T-helper 17 cell (primary cell): ENCODE results near the gene RALGPS2. TPM values are rescaled to one million over a fixed set of nuclear protein-coding genes. Genes with fewer than 3 reads are reported as not detected.

ENCODE experiments used
- ATAC-seq: fragments of 150-1000 bp; cut with Tn5 transposase; 2 replicates; pipeline ENCODE4 v1.10.0; 2021; ENCODE audit warnings: mild to moderate bottlenecking, moderate library complexity
- DNase-seq, 3 donors: peaks; one replicate each; pipeline versions ENCODE4 v3.0.0 to v3.0.0-alpha.2; 2020 to 2021
- H3K9me3 ChIP-seq: one replicate; pipeline ENCODE4 v1.7.0; 2013; ENCODE audit warnings: low read length, mild to moderate bottlenecking; ENCODE audit not compliant: control insufficient read depth, poor library complexity, severe bottlenecking
- H3K27ac Mint-ChIP-seq: one replicate; pipeline ENCODE4 v1.8.0; 2022; ENCODE audit warnings: mild to moderate bottlenecking, moderate library complexity, mixed read lengths
- H3K27me3 Mint-ChIP-seq: one replicate; pipeline ENCODE4 v1.8.0; 2022; ENCODE audit warnings: mixed read lengths
- H3K36me3 Mint-ChIP-seq: one replicate; pipeline ENCODE4 v1.8.0; 2022; ENCODE audit warnings: low read depth, mixed read lengths
- H3K4me1 Mint-ChIP-seq: one replicate; pipeline ENCODE4 v1.8.0; 2022; ENCODE audit warnings: mild to moderate bottlenecking, mixed read lengths
- H3K4me3 Mint-ChIP-seq: one replicate; pipeline ENCODE4 v1.8.0; 2022; ENCODE audit warnings: mild to moderate bottlenecking, moderate library complexity, mixed read lengths
- total RNA-seq, 4 donors: library from RNA in 2 of 4; stranded (reverse) in 2 of 4; gene quantifications; one replicate each; pipeline ENCODE4 v1.2.3 and lab custom pipeline; 2022 to 2026

RALGPS2 gene
- total RNA-seq, 2 donors from 2014 or later: 6.8 to 17.0 TPM

- Mint-ChIP-seq H3K27me3 (peaks cover 14% of the 10 kb centered on the region), H3K4me1 (no peaks in the 10 kb centered on the region), H3K4me3 (no peak overlapping the region), H3K27ac (no peak overlapping the region), H3K36me3 (no peaks in the 10 kb centered on the region)
- no peak for ATAC-seq
- DNase-seq: no peak
- no peaks in the 10 kb centered on the region for H3K9me3 ChIP-seq
Observed at GRCh38 chr1:178966312-178966711, 241.3 kb downstream of the RALGPS2 start.

- no peak overlapping the region for H3K4me3 Mint-ChIP-seq
- H3K4me1 Mint-ChIP-seq: peaks cover 3% of the 10 kb centered on the region
- peaks cover 30% of the 10 kb centered on the region for H3K27me3 Mint-ChIP-seq
- H3K36me3 Mint-ChIP-seq: no peaks in the 10 kb centered on the region
- DNase-seq (no peak), ATAC-seq (no peak)
- H3K27ac Mint-ChIP-seq: no peak overlapping the region
- H3K9me3 ChIP-seq: no peaks in the 10 kb centered on the region
Observed at GRCh38 chr1:178969226-178969987, 244.4 kb downstream of the RALGPS2 start.

DNA sequence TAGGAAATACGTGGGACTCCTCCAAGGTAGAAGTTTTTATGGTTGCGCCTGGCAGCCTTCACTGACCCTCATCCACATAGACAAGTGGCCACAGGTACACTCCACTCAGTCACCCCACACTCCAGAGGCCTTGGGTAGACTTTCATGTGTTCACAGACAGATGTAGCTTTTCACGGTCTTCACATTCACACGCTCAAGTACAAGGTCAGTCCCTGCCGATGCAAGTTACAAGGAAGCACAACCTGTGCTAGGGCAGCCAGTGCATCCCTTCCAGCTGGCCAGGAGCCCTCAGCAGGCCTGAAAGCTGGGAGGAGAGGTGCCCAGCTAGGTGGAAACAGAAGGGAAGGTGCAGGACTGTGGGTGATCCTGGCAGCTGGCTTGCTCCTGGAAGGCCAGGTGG, 245.1 kb downstream of the RALGPS2 start:
- peaks cover 34% of the 10 kb centered on the region for H3K27me3 Mint-ChIP-seq
- no peak for ATAC-seq
- H3K4me3 Mint-ChIP-seq: no peak overlapping the region

More for the DNA sequence above, 245.1 kb downstream of the RALGPS2 start:
- H3K9me3 ChIP-seq: no peaks in the 10 kb centered on the region
- peaks cover 3% of the 10 kb centered on the region for H3K4me1 Mint-ChIP-seq
- DNase-seq: no peak
- H3K27ac Mint-ChIP-seq: no peak overlapping the region
- no peaks in the 10 kb centered on the region for H3K36me3 Mint-ChIP-seq

Other genes with a start within 250 kb of the RALGPS2 start
- gene CLEC20A, start 228.3 kb upstream of the RALGPS2 start, total RNA-seq: not detected
- gene TEX35, start 212.1 kb upstream of the RALGPS2 start, total RNA-seq: not detected
- not detected for gene ANGPTL1, start 145.8 kb downstream of the RALGPS2 start, total RNA-seq